Neuronal stem cell (in vitro differentiated cells): ENCODE results near the gene DIAPH2.

Experiments
- DNase-seq: peaks from one replicate; pipeline ENCODE4 v3.0.0-alpha.2; 2013; ENCODE audit warnings: low spot score
- H2AFZ ChIP-seq: one replicate; pipeline ENCODE4 v1.6.1; 2013; ENCODE audit warnings: mild to moderate bottlenecking, low read length, inconsistent platforms
- H2AK5ac ChIP-seq: 2 replicates; pipeline ENCODE4 v1.6.1; 2013; ENCODE audit warnings: low read depth, mild to moderate bottlenecking, inconsistent platforms, low read length, moderate library complexity, mixed read lengths
- H2BK120ac ChIP-seq: 2 replicates; pipeline ENCODE4 v1.6.1; 2013; ENCODE audit warnings: low read depth, mild to moderate bottlenecking, inconsistent platforms, low read length, moderate library complexity, mixed read lengths
- H2BK12ac ChIP-seq: one replicate; pipeline ENCODE4 v1.6.1; 2013; ENCODE audit warnings: low read length, inconsistent platforms
- H2BK15ac ChIP-seq: 2 replicates; pipeline ENCODE4 v1.6.1; 2013; ENCODE audit warnings: mild to moderate bottlenecking, low read length, inconsistent platforms, mixed read lengths
- H2BK5ac ChIP-seq: one replicate; pipeline ENCODE4 v1.6.1; 2013; ENCODE audit warnings: inconsistent platforms, mild to moderate bottlenecking, low read length, moderate library complexity
- H3K14ac ChIP-seq: one replicate; pipeline ENCODE4 v1.6.1; 2013; ENCODE audit warnings: low read length, inconsistent platforms
- H3K18ac ChIP-seq: 2 replicates; pipeline ENCODE4 v1.6.1; 2013; ENCODE audit warnings: low read length, inconsistent platforms
- H3K23ac ChIP-seq: 2 replicates; pipeline ENCODE4 v1.6.1; 2013; ENCODE audit warnings: low read depth, mild to moderate bottlenecking, mixed read lengths, low read length, inconsistent platforms; ENCODE audit not compliant: poor library complexity
- H3K27ac ChIP-seq: replicated peaks from 3 replicates; pipeline ENCODE4 v1.5.1; 2013; ENCODE audit warnings: low read length, inconsistent platforms
- H3K27me3 ChIP-seq, 3 experiments: 2 replicates each; pipeline ENCODE4 v1.6.1; 2013; ENCODE audit warnings: low read length in 3 of 3, mild to moderate bottlenecking in 2 of 3, inconsistent platforms in 1 of 3, low read depth in 1 of 3, mixed read lengths in 1 of 3, moderate library complexity in 1 of 3; ENCODE audit not compliant: control insufficient read depth in 3 of 3, insufficient read depth in 3 of 3
- H3K36me3 ChIP-seq, 2 donors: replicated peaks in 1 of 2; 2 replicates each; pipeline ENCODE4 v1.6.1; 2013; ENCODE audit warnings: low read length in 2 of 2; ENCODE audit not compliant: control insufficient read depth in 2 of 2, insufficient read depth in 2 of 2
- H3K4ac ChIP-seq: 2 replicates; pipeline ENCODE4 v1.6.1; 2013; ENCODE audit warnings: inconsistent platforms, mild to moderate bottlenecking, low read length, moderate library complexity
- H3K4me1 ChIP-seq, 2 donors: 1 replicate in 1 of 2; 2 replicates in 1 of 2; pipeline ENCODE4 v1.6.1; 2013; ENCODE audit warnings: low read length in 2 of 2, low read depth in 1 of 2; ENCODE audit not compliant: control insufficient read depth in 2 of 2, insufficient read depth in 1 of 2
- H3K4me2 ChIP-seq: one replicate; pipeline ENCODE4 v1.6.1; 2013; ENCODE audit warnings: mild to moderate bottlenecking, low read length, inconsistent platforms; ENCODE audit not compliant: insufficient read depth, poor library complexity, severe bottlenecking
- H3K4me3 ChIP-seq, 2 donors: 2 replicates each; pipeline ENCODE4 v1.5.1; 2013; ENCODE audit warnings: low read length in 2 of 2, mild to moderate bottlenecking in 2 of 2, inconsistent platforms in 1 of 2, moderate library complexity in 1 of 2
- H3K79me1 ChIP-seq: one replicate; pipeline ENCODE4 v1.6.1; 2013; ENCODE audit warnings: low read depth, mild to moderate bottlenecking, inconsistent platforms, low read length, moderate library complexity
- H3K9ac ChIP-seq: one replicate; pipeline ENCODE4 v1.6.1; 2013; ENCODE audit warnings: mild to moderate bottlenecking, low read depth, low read length, inconsistent platforms; ENCODE audit not compliant: poor library complexity
- H3K9me3 ChIP-seq, 2 donors: replicated peaks in 1 of 2; 2 replicates each; pipeline versions ENCODE3 to v1.6.1; 2013; ENCODE audit warnings: low read length in 2 of 2, mild to moderate bottlenecking in 2 of 2, inconsistent platforms in 1 of 2, low read depth in 1 of 2, mixed read lengths in 1 of 2, moderate library complexity in 1 of 2; ENCODE audit not compliant: control insufficient read depth in 2 of 2, insufficient read depth in 1 of 2
- H4K8ac ChIP-seq: one replicate; pipeline ENCODE4 v1.6.1; 2013; ENCODE audit warnings: low read depth, mild to moderate bottlenecking, inconsistent platforms, low read length, moderate library complexity
- H4K91ac ChIP-seq: one replicate; pipeline ENCODE4 v1.6.1; 2013; ENCODE audit warnings: low read length, low read depth, mild to moderate bottlenecking, inconsistent platforms; ENCODE audit not compliant: poor library complexity
- WGBS, 2 donors: extraction: QIAGEN DNeasy Blood & Tissue Kit; methylation state at CpG; one replicate each; pipeline ENCODE4 v1.1.7; 2013; ENCODE audit warnings: missing lambda C conversion rate in 2 of 2, mixed read lengths in 1 of 2; ENCODE audit not compliant: insufficient read length in 2 of 2, insufficient replicate concordance in 1 of 2; ENCODE audit errors: extremely low coverage in 2 of 2; 5-methylcytosine and 5-hydroxymethylcytosine counted together

Gene DIAPH2

GRCh38 chrX:96756491-96756890 lies 71.8 kb downstream of the DIAPH2 start:
- Histone ChIP-seq H3K4me3 (no peak overlapping the region), H3K79me1 (no peaks in the 10 kb centered on the region), H3K4me2 (no peak overlapping the region), H2BK15ac (no peak overlapping the region), H3K23ac (no peak overlapping the region), H3K36me3 (no peaks in the 10 kb centered on the region), H3K27ac (no peak overlapping the region), H2AK5ac (no peak overlapping the region), H3K9ac (no peak overlapping the region), H4K91ac (no peak overlapping the region), H3K14ac (no peak overlapping the region), H3K4me1 (no peaks in the 10 kb centered on the region), H2AFZ (no peak overlapping the region), H3K18ac (no peak overlapping the region), H2BK12ac (no peak overlapping the region), H3K27me3 (no peaks in the 10 kb centered on the region), H3K9me3 (no peaks in the 10 kb centered on the region), H4K8ac (no peak overlapping the region), H2BK5ac (no peak overlapping the region), H2BK120ac (no peak overlapping the region), H3K4ac (no peak overlapping the region)
- DNase-seq, result no peak
- no CpG with 5 or more reads among the region's 3 CpGs for WGBS, 2 donors

DNA sequence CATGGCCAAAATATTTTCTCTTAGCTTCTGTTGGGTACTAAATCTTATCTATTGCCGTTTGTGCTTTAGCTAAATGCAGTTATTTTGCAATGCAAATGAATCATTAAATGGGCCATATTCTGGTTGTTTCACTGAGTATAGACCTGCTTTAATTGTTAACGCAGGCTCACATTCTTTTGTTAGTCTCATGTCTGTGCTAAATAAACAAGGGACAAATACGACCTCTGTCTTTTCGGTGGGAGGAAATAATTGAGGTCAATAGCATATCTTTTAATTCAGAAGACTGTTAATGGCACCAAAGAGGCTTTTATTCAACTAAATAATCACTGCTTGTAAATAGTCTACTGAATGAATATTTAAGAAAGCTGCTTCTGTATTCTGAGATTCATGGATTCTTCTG lies 76.9 kb downstream of the DIAPH2 start:
- H4K91ac ChIP-seq, result no peak overlapping the region
- H3K4ac ChIP-seq, result no peak overlapping the region
- no peak overlapping the region for H2BK5ac ChIP-seq
- no peaks in the 10 kb centered on the region for H3K4me1 ChIP-seq
- no peak overlapping the region for H3K9ac ChIP-seq
- no peak overlapping the region for H2AFZ ChIP-seq
- no peak overlapping the region for H4K8ac ChIP-seq
- no peaks in the 10 kb centered on the region for H3K36me3 ChIP-seq
- no CpG with 5 or more reads among the region's 4 CpGs for WGBS, 2 donors
- no peak overlapping the region for H3K27ac ChIP-seq
- H2BK120ac ChIP-seq, result no peak overlapping the region
- no peak overlapping the region for H3K14ac ChIP-seq
- no peaks in the 10 kb centered on the region for H3K27me3 ChIP-seq
- no peak for DNase-seq
- no peaks in the 10 kb centered on the region for H3K79me1 ChIP-seq
- no peak overlapping the region for H2BK15ac ChIP-seq
- H3K4me2 ChIP-seq, result no peak overlapping the region
- H2AK5ac ChIP-seq, result no peak overlapping the region
- H3K9me3 ChIP-seq, result no peaks in the 10 kb centered on the region
- no peak overlapping the region for H2BK12ac ChIP-seq
- H3K4me3 ChIP-seq, result no peak overlapping the region
- no peak overlapping the region for H3K18ac ChIP-seq
- no peak overlapping the region for H3K23ac ChIP-seq

- no peak overlapping the region for H4K8ac ChIP-seq
- no peak overlapping the region for H2BK5ac ChIP-seq
- no peak overlapping the region for H3K27ac ChIP-seq
- H2BK15ac ChIP-seq, result no peak overlapping the region
- no peak overlapping the region for H4K91ac ChIP-seq
- H3K4me1 ChIP-seq, result no peaks in the 10 kb centered on the region
- no peaks in the 10 kb centered on the region for H3K9me3 ChIP-seq
- no peaks in the 10 kb centered on the region for H3K36me3 ChIP-seq
- no peaks in the 10 kb centered on the region for H3K27me3 ChIP-seq
- H3K14ac ChIP-seq, result no peak overlapping the region
- no peak overlapping the region for H3K4ac ChIP-seq
- no CpG with 5 or more reads among the region's 4 CpGs for WGBS, 2 donors
- H3K4me2 ChIP-seq, result no peak overlapping the region
- no peak overlapping the region for H2AFZ ChIP-seq
- DNase-seq, result no peak
- H2BK12ac ChIP-seq, result no peak overlapping the region
- no peak overlapping the region for H2BK120ac ChIP-seq
- H3K23ac ChIP-seq, result no peak overlapping the region
- H3K9ac ChIP-seq, result no peak overlapping the region
- H3K18ac ChIP-seq, result no peak overlapping the region
- no peaks in the 10 kb centered on the region for H3K79me1 ChIP-seq
- no peak overlapping the region for H2AK5ac ChIP-seq
- no peak overlapping the region for H3K4me3 ChIP-seq
Observed at GRCh38 chrX:96763608-96764007, 79.0 kb downstream of the DIAPH2 start.

DNA sequence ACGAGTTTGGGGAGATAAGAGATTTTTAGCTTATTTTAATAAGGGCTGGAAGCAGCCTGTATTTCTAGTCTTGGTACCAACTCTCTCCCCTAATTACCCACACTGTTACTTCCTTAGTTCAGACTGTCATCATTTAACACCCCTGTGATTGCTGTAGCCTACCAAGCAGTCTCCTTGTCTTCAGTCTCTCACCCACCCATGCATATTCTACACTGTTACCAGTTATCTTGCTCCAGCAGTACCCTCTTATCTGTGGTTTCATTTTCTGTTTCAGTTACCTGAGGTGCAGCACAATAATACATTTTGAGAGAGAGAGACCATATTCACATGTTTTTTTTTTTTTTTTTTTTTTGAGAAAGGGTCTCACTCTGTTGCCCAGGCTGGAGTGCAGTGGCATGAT lies 80.2 kb downstream of the DIAPH2 start:
- Histone ChIP-seq H3K14ac (no peak overlapping the region), H2BK120ac (no peak overlapping the region), H3K18ac (no peak overlapping the region), H2BK12ac (no peak overlapping the region), H2AFZ (no peak overlapping the region), H3K79me1 (no peaks in the 10 kb centered on the region), H2BK5ac (no peak overlapping the region), H3K27me3 (no peaks in the 10 kb centered on the region), H3K9me3 (no peaks in the 10 kb centered on the region), H3K9ac (no peak overlapping the region), H2AK5ac (no peak overlapping the region), H3K4ac (no peak overlapping the region), H4K8ac (no peak overlapping the region), H3K27ac (no peak overlapping the region), H3K4me3 (no peak overlapping the region), H2BK15ac (no peak overlapping the region), H3K4me2 (no peak overlapping the region), H4K91ac (no peak overlapping the region), H3K23ac (no peak overlapping the region), H3K36me3 (no peaks in the 10 kb centered on the region), H3K4me1 (no peaks in the 10 kb centered on the region)
- no peak for DNase-seq
- WGBS, 2 donors, result no CpG with 5 or more reads among the region's 1 CpG
